NCI-H1092 treated with DMSO at 0.1 percent for 48 hours (cell line): ENCODE results near the gene C17orf75.
"Not testable (repeated sequence)": the region's sequence is repeated elsewhere in the genome, so short reads cannot be mapped to it uniquely, and the experiment has no call there.

ENCODE experiments used
- DNase-seq: peaks from one replicate; lab custom pipeline; 2025; lab: John Stamatoyannopoulos, UW

Gene C17orf75

GRCh38 chr17:32345951-32346600 is 4.1 kb upstream of the C17orf75 start:
- no peak for DNase-seq

DNA sequence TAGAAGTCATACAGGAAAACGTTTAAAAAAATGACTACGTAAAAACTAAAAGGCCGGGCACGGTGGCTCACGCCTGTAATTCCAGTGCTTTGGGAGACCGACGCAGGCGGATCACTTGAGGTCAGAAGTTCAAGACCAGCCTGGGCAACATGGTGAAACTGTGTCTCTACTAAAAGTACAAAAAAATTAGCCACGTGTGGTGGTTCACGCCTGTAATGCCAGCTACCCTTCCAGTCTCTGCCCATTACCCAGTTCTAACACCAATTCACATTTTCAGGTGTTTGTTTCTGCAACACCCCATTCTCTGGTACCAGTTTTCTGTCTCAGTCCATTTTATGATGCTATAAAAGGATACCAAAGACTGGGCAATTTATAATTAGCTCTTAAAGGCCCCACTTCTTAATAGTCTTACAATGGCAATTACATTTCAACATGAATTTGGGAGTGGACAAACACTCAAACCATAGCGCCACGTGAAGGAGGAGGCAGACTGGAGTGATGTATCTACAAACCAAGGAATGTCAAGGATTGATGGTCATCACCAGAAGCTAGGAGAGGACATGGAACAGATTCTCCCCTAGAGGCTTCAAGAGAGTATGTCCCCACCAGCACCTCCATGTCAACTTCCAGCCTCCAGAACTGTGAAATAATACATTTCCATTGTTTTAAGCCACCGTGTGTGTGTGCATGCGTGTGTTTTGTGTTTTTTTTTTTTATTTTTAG is 791 bp upstream of the C17orf75 start:
- DNase-seq: no peak

DNA sequence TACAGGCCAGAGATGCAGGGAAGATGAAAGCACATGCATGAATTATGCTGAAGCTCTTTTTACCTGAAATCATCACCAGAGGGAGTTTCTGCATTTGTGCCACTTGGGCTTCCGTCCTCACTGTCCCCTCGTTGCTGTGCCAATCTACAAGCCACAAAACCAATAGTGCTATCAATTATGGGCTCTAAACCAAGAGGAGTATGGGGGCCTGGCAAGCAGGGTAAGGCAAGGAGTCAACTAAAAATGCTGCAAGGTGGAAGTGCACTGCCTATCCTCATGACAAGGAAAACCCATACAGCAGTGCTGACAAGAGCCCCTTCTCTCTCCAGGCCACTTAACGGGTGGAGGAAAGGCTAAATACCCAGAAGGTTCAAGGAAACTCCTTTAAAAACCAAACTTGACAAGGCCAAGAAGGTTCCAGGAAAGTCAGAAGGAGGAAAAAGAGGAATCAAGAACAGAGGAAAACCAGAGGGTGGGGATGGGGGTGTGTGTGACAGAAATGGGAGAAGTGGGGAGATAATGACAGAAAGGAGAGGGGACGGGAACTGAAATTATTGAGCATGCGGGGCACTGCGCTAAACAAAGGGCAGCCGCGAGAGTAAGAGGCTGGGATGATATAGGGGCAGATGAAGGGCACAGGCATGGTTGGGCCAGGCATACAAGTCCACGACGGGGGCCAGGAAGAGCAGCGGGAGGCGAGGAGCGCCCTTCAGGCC is 674 bp downstream of the C17orf75 start:
- peak; percentile 57 for DNase-seq

GRCh38 chr17:32335687-32336086 is 6.3 kb downstream of the C17orf75 start:
- no peak for DNase-seq

DNA sequence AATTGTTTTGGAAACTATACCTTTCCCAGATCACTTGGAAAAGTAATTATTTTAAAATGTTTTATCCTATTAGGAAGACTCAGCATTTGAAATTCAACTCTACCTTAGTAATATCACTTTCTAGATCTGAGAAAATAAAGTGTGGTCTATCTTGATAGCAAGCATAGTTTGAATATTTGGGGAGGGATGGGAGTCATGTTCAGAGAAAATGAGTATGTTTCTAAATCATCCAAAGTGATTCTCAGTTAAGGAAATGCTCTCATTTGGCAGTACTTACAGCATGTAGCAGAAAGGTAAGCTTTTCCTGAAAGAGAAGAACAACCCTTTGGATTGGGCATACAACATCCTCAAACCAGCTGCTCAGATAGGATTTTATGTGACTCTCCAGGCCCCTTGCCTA is 6.9 kb downstream of the C17orf75 start:
- DNase-seq: no peak

DNA sequence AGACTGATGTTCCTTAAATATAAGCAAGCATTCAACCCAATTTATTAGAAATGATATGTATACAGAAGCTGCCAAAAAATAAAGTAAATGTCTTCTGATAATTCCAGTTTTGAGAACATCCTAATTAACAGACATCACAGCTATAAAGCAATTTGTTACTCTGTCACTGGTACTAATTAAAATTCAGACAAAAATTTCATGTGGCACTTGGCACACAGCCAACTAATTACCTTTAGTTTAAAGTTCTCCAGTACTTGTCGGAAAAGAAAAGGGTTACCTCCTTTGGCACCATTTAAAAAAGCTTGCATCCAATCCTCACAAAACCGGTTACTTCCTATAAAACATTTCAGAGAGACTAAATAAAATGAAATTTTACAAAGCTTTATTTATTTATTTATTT is 8.8 kb downstream of the C17orf75 start:
- DNase-seq: no peak

DNA sequence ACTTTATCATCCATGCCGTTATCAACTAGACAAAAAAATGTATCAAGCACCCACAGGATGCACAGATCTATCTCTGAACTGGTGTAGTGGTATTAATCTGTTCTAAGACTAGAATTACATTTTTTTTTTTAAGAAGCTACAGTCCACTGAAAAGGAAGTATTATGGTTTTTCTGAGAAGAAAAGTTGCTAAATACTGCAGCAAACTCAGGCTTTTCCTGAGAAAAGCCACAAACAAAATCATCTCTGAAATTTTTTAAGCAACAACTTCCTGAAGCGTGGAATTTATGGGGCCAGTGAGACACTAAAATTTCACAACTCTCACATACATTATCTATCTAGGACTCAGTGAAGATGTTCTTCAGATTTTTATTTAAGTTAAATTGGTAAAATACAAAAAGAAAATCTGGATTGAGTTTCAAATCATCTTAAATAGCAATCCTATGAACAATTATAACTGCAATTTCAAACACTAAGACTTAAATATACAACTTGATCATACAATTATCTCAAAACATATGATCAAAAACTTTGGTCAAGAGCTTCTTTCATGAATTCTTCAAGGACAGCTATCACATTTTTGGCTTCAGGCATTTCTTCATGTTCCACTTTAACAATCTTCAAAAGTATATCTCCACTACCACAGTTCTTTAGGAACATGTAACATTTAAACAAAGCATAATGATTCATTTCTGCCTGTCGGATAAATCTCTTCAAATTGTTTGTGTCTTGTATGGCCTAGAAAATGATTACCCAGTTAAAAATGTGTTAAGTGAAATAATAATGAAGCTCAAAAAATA is 10.5 kb downstream of the C17orf75 start:
- DNase-seq: no peak

DNA sequence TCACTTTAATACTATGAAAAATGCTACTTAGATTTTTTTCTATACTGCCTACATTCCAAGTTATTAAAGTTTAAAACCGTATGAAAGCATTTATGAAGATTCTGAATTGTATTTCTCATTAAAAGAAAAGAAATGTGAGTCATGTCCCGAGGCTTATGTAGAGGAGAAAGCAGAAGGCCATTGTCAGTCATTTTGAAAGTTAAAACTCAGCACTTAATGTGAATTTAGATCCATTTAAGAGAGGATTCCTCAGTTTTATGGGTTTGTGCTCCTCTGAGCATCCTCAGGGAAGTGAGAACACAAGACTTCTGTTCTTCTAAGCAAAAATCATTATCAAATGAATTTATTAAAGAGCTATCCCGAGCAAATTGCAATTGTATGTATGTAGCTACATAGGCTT is 11.8 kb downstream of the C17orf75 start:
- DNase-seq: no peak

DNA sequence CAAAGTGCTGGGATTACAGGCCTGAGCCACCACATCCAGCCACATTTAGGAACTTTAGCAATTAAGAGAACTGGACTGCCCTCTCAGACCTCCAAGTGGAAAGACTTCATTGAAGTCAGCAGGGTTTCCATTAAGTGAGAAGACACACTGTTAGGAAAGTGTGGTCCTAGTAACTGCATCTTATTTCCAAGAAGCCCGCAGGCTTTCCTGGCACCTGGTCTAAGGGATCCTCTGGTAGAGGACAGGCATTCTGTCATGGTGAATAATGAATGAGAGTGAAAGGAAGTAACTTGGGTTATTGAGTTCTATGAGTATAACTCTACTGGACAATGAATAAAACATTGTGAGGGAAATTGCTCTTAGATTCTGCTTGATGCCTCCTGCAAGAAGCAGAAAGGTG is 14.1 kb downstream of the C17orf75 start:
- no peak for DNase-seq

- no peak for DNase-seq
Observed at GRCh38 chr17:32323811-32324491, 18.0 kb downstream of the C17orf75 start.

- DNase-seq: no peak
Observed at GRCh38 chr17:32323046-32323445, 18.9 kb downstream of the C17orf75 start.

- no peak for DNase-seq
Observed at GRCh38 chr17:32320847-32321246, 21.1 kb downstream of the C17orf75 start.

GRCh38 chr17:32320080-32320479 is 21.9 kb downstream of the C17orf75 start:
- DNase-seq: not testable (repeated sequence)

GRCh38 chr17:32319548-32319905 is 22.4 kb downstream of the C17orf75 start:
- DNase-seq: peak; percentile 48

DNA sequence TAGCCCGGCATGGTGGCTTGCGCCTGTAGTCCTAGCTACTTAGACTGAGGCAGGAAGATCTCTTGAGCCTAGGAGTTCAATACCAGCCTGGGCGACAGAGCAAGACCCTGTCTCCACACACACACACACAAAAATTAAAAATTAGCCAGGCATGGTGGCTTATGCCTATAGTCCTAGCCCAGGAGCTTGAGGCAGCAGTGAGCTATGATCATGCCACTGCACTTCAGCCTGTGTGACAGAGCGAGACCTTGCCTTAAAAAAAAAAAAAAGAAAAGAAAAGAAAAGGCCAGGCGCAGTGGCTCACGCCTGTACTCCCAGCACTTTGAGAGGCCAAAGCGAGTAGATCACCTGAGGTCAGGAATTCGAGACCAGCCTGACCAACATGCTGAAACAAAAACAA is 23.9 kb downstream of the C17orf75 start:
- no peak for DNase-seq

DNA sequence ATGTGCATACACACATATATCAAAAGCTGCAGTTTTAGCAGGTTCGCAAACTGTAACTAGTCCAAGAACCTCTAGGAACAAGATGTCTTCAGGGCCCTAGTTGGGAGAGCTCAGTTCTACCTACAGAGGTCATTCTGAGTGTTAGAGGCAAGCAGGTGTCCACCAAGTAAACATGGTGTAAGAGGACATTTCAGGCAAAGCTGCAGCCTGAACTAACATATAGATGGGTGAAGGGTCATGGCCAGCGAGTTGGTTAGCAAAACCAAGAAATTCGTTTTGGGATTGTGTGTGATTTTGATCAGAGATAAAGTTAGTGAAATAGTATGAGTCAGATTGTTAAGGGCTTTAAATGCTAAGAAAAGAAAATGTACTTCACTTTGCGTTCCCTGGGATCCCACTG is 24.6 kb downstream of the C17orf75 start:
- no peak for DNase-seq

DNA sequence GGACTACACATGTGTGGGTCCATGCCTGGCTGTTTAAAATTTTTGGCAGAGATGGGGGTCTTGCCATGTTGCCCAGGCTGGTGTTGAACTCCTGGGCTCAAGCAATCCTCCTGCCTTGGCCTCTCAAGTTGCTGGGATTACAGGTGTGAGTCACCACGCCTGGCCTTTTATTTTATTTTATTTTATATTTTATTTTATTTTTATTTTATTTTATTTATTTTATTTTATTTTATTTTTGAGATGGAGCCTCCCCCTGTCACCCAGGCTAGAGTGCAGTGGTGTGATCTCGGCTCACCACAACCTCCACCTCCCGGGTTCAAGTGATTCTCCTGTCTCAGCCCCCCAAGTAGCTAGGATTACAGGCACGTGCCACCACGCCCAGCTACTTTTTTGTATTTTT is 25.3 kb downstream of the C17orf75 start:
- not testable (repeated sequence) for DNase-seq

DNA sequence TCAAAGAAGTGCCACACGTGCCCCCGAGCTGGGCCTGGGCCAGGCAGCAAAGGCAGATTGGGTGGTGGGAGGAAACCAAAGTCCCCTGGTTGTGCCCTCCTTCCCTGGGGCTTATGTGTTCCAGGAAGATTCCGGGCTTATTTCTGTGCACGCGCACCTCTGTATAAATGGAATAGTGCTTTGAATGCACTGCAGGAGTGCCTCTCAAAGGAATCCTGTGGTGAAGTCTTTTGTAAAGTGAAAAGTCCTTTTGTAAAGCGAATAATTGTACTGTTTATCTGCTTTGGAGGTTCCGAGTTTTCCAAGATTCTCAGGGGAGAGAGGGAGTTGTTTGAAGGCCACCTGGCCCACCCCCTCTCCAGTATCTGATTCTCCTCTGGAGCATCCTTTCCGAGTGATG is 26.8 kb downstream of the C17orf75 start:
- DNase-seq: no peak

- DNase-seq: no peak
Observed at GRCh38 chr17:32314636-32315035, 27.3 kb downstream of the C17orf75 start.

DNA sequence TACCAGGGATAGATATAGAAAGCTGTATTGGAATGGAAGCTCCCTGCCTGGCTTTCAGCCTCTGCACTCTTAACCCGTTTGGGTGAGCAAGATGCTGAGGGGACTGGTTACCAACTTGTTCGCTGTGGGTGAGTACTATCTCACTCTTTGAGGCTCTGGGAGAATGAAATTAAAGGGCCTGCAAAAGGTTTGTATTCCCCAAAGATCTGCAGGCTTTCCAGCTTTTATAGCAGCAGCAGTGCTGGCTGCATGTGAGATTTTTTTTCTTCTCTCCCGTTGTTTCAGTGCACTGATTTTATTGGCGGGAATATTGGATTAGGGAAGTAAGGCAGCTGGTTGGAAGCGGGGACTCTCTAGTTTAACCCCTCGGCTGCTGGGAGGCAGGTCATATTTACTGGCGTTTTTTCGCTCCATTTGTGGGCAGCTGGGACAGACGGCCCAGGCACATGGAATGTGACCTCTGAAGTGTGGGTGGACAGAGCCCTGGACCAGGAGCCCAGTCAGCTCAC is 30.9 kb downstream of the C17orf75 start:
- no peak for DNase-seq

GRCh38 chr17:32307658-32308057 is 34.3 kb downstream of the C17orf75 start:
- peak; percentile 6 for DNase-seq

DNA sequence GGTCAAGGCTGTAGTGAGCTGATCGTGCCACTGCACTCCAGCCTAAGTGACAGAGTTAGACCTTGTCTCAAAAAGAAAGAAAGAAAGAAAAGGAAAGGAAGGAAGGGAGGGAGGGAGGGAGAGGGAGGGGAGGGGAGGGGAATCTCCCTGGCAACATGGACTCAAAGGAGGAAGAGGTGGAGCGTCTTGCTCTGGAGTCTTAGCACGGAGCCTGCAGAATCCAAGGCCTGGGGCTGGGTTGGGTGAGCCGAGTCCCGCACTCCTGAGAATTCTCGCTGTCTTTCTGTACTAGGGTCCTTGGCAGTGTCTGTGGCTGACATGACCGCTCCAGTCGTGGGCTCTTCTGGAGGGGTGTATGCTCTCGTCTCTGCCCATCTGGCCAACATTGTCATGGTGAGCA is 36.9 kb downstream of the C17orf75 start:
- DNase-seq: no peak
